Activated T-helper 1 cell treated with Interleukin-2 at 50 U/mL for 16 hours (primary cell): ENCODE data around the gene IRF4.

ENCODE experiments used
- DNase-seq: peaks from one replicate; pipeline ENCODE4 v3.0.0-alpha.2; 2020; ENCODE audit warnings: low read depth

The IRF4 gene

GRCh38 chr6:381742-382461 is 9.7 kb upstream of the IRF4 start:
- no peak for DNase-seq

- no peak for DNase-seq
Observed at GRCh38 chr6:382883-383810, 8.4 kb upstream of the IRF4 start.

- no peak for DNase-seq
Observed at GRCh38 chr6:383856-384255, 7.7 kb upstream of the IRF4 start.

- DNase-seq, result no peak
Observed at GRCh38 chr6:384898-385297, 6.7 kb upstream of the IRF4 start.

- no peak for DNase-seq
Observed at GRCh38 chr6:385614-386013, 5.9 kb upstream of the IRF4 start.

- no peak for DNase-seq
Observed at GRCh38 chr6:386688-387266, 4.8 kb upstream of the IRF4 start.

- DNase-seq, result no peak
Observed at GRCh38 chr6:387293-387741, 4.2 kb upstream of the IRF4 start.

GRCh38 chr6:388202-388903 is 3.2 kb upstream of the IRF4 start:
- DNase-seq, result no peak

- no peak for DNase-seq
Observed at GRCh38 chr6:389143-389542, 2.4 kb upstream of the IRF4 start.

GRCh38 chr6:389622-390021 is 1.9 kb upstream of the IRF4 start:
- no peak for DNase-seq

GRCh38 chr6:390914-391558 is 516 bp upstream of the IRF4 start:
- no peak for DNase-seq

GRCh38 chr6:392441-393390 is 1.2 kb downstream of the IRF4 start:
- DNase-seq, result no peak

- no peak for DNase-seq
Observed at GRCh38 chr6:393391-394221, 2.1 kb downstream of the IRF4 start.

- no peak for DNase-seq
Observed at GRCh38 chr6:394641-395289, 3.2 kb downstream of the IRF4 start.

GRCh38 chr6:395432-396125 is 4.0 kb downstream of the IRF4 start:
- DNase-seq, result no peak

GRCh38 chr6:396126-396520 is 4.6 kb downstream of the IRF4 start:
- DNase-seq, result no peak

- DNase-seq, result no peak
Observed at GRCh38 chr6:397056-397455, 5.5 kb downstream of the IRF4 start.

- no peak for DNase-seq
Observed at GRCh38 chr6:397604-398003, 6.1 kb downstream of the IRF4 start.

GRCh38 chr6:398065-398464 is 6.5 kb downstream of the IRF4 start:
- DNase-seq, result no peak
